HEK293T (cell line): ENCODE results near the gene TPO.

Source experiments
- CTCF ChIA-PET: fragments of 350-600 bp; formaldehyde crosslinking; extraction: SDS; loops from one replicate; lab custom pipeline; 2021; ENCODE audit warnings: antibody characterized with exemption, inconsistent platforms; lab: Yijun Ruan, JAX
- POLR2A ChIA-PET: fragments of 350-600 bp; formaldehyde crosslinking; extraction: SDS; loops from one replicate; lab custom pipeline; 2020; ENCODE audit warnings: antibody characterized with exemption, inconsistent platforms; lab: Yijun Ruan, JAX
- DNase-seq: peaks from one replicate; pipeline ENCODE4 v3.0.0; 2012; ENCODE audit warnings: mixed read lengths; ENCODE audit errors: extremely low spot score
- ARNT ChIP-seq: fragments of 450-650 bp; IDR thresholded peaks from 2 replicates; pipeline ENCODE4 v1.6.1; 2017; ENCODE audit warnings: mild to moderate bottlenecking
- BHLHE40 ChIP-seq: fragments of 450-650 bp; IDR thresholded peaks from 2 replicates; pipeline ENCODE4 v1.6.1; 2016; ENCODE audit warnings: mild to moderate bottlenecking, moderate library complexity, borderline replicate concordance
- CTBP1 ChIP-seq: fragments of 450-650 bp; IDR thresholded peaks from 2 replicates; pipeline ENCODE4 v1.6.1; 2016; ENCODE audit warnings: borderline replicate concordance
- ELF4 ChIP-seq: fragments of 450-650 bp; IDR thresholded peaks from 2 replicates; pipeline ENCODE4 v1.6.1; 2017; ENCODE audit warnings: antibody characterized with exemption
- FOXA1 ChIP-seq: fragments of 450-650 bp; IDR thresholded peaks from 2 replicates; pipeline ENCODE4 v1.6.1; 2016; ENCODE audit warnings: mild to moderate bottlenecking
- FOXK2 ChIP-seq: fragments of 450-650 bp; IDR thresholded peaks from 2 replicates; pipeline ENCODE4 v1.6.1; 2016; ENCODE audit warnings: mild to moderate bottlenecking
- FOXM1 ChIP-seq: fragments of 450-650 bp; IDR thresholded peaks from 2 replicates; pipeline ENCODE4 v1.6.1; 2017; ENCODE audit warnings: mild to moderate bottlenecking, borderline replicate concordance
- HDGF ChIP-seq: fragments of 450-650 bp; IDR thresholded peaks from 2 replicates; pipeline ENCODE4 v1.6.1; 2017; ENCODE audit warnings: antibody characterized with exemption, borderline replicate concordance
- L3MBTL2 ChIP-seq: fragments of 450-650 bp; conservative IDR thresholded peaks from 2 replicates; pipeline ENCODE4 v1.6.1; 2016; ENCODE audit warnings: mild to moderate bottlenecking
- LEF1 ChIP-seq: fragments of 450-650 bp; IDR thresholded peaks from 2 replicates; pipeline ENCODE4 v1.6.1; 2017; ENCODE audit warnings: mild to moderate bottlenecking, borderline replicate concordance
- NFRKB ChIP-seq: fragments of 450-650 bp; IDR thresholded peaks from 2 replicates; pipeline ENCODE4 v1.6.1; 2016; ENCODE audit warnings: mild to moderate bottlenecking, moderate library complexity
- SP1 ChIP-seq: fragments of 450-650 bp; IDR thresholded peaks from 2 replicates; pipeline ENCODE4 v1.6.1; 2017
- SUZ12 ChIP-seq: fragments of 450-650 bp; IDR thresholded peaks from 2 replicates; pipeline ENCODE4 v1.6.1; 2016; ENCODE audit warnings: mild to moderate bottlenecking
- TARDBP ChIP-seq: fragments of 450-650 bp; IDR thresholded peaks from 2 replicates; pipeline ENCODE4 v1.6.1; 2016
- ZNF384 ChIP-seq: fragments of 450-650 bp; IDR thresholded peaks from 2 replicates; pipeline ENCODE4 v1.6.1; 2016
- TF ChIP-seq, protein P1 (sequence below): fragments of 450-650 bp; IDR thresholded peaks from 2 replicates; pipeline ENCODE4 v1.6.1; 2016

The TPO gene

DNA sequence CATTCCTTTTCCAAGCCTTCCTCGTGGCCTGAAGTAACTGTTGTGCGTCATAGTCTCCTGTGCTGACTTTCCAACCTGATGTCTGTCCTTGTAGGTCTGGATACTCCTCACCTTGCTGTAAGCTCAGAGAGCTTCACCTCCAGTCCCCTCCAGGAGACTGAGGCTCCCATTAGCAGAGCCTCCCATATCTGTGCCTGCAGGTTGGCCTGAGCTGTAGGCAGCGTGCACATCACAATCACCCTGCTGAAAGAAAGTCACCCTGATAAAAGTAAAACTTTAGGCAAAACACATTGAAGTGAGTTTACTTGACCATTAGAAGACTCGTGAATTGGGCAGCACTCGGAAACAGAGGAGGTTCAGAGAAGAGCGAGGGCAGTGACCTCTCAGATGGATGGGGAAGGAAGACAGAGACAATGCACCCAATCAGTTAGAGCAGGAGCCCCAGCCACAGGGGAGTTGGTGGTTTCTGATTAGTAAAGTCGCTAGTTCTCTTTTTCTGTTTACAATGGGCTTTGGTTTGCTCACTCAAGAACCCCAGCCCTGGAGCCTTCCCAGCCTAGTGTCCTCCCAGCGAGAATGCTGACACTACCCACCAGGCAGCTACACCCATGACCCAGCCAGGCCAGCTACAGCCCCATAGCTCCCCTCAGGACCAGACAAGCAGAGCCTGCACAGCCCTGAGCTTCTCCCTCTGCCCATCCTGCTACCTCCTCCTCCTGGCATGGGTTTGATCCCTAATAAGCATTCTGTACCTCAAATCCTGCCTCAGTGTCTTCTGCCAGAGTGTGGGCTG, 12.1 kb upstream of the TPO start:
- DNase-seq, result no peak
- no peak for TF ChIP-seq BHLHE40
- no peak for TF ChIP-seq SP1
- no peak for TF ChIP-seq ELF4
- TF ChIP-seq FOXK2, result no peak
- TF ChIP-seq ARNT, result no peak
- TF ChIP-seq, protein P1, sequence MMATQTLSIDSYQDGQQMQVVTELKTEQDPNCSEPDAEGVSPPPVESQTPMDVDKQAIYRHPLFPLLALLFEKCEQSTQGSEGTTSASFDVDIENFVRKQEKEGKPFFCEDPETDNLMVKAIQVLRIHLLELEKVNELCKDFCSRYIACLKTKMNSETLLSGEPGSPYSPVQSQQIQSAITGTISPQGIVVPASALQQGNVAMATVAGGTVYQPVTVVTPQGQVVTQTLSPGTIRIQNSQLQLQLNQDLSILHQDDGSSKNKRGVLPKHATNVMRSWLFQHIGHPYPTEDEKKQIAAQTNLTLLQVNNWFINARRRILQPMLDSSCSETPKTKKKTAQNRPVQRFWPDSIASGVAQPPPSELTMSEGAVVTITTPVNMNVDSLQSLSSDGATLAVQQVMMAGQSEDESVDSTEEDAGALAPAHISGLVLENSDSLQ, result no peak
- no peak for TF ChIP-seq FOXA1
- no peak for TF ChIP-seq NFRKB
- TF ChIP-seq TARDBP, result no peak
- no peak for TF ChIP-seq CTBP1
- no peak for TF ChIP-seq FOXM1
- no peak for TF ChIP-seq L3MBTL2
- TF ChIP-seq HDGF, result no peak
- no peak for TF ChIP-seq LEF1
- TF ChIP-seq ZNF384, result no peak
- TF ChIP-seq SUZ12, result no peak
- CTCF ChIA-PET, result no interaction called here
- POLR2A ChIA-PET, result no interaction called here

DNA sequence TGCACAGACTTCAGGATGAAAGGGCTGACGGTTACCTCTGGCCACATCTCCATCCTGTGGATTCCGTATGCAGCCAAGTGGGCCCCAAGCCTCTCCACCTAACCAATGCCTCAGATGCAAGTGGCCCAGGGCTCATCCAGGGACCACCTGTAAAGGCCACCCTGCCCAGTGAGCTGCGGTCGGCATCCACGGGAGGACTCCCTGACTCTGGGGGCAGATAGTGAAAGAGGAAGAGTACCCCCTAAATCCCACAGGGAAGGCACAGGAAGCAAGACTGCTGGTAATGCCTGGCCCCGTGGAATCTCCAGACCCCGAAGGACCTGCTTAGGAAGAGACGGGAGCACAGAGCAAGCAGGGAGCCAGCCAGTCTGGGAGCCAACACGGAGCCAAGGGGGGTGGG, 11.2 kb upstream of the TPO start:
- POLR2A ChIA-PET, result no interaction called here
- CTCF ChIA-PET, result no interaction called here

DNA sequence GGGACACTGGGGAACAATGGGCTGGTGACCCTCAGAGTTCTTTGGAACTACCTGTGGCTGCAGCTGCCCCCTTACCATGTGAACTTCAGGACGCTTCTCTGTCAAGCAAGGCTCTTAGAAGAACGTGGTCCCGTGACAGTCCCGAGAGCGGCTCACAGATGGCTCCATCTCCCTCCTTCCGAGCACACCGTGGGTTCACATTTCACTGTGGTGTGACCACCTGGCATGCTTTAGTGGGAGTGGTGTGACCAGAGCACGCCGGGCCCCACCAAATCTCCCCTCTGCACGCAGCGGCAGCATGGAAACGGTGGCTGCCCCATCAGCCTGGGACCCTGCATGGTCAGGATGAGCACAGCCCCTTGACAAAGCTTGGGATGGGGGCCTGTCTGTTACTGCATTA, 9.7 kb upstream of the TPO start:
- ChIA-PET CTCF (no interaction called here), POLR2A (no interaction called here)
- DNase-seq, result no peak
- TF ChIP-seq SP1 (no peak), BHLHE40 (no peak), ELF4 (no peak), ZNF384 (no peak), ARNT (no peak), CTBP1 (no peak), TARDBP (no peak), NFRKB (no peak), FOXA1 (no peak), FOXK2 (no peak), L3MBTL2 (no peak), SUZ12 (no peak)
- TF ChIP-seq, protein P1, result no peak

More for the DNA sequence above, 11.2 kb upstream of the TPO start:
- TF ChIP-seq BHLHE40, result no peak
- TF ChIP-seq ARNT, result no peak
- TF ChIP-seq ZNF384, result no peak
- no peak for TF ChIP-seq LEF1
- no peak for DNase-seq

DNA sequence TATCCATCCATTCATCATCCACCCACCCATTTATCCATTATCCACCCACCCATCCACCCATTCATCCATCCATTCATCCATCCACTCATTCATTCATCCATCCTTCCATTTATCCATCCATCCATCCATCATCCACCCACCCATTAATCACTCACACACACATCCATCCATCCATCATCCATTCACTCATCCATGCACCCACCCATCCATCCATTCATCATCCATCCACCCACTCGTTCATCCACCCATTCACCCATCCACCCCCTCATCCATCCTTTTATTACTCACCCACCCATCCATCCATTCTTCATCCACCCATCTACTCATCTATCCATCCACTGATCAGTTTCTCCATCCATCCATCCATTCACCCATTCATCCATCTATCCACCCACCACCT, 8.1 kb upstream of the TPO start:
- no peak for TF ChIP-seq BHLHE40
- no peak for TF ChIP-seq SUZ12
- no peak for TF ChIP-seq LEF1
- TF ChIP-seq FOXA1, result no peak
- TF ChIP-seq HDGF, result no peak
- TF ChIP-seq SP1, result no peak
- TF ChIP-seq, protein P1, result no peak
- no peak for TF ChIP-seq FOXK2
- no peak for TF ChIP-seq L3MBTL2
- TF ChIP-seq ELF4, result no peak
- no peak for TF ChIP-seq NFRKB
- TF ChIP-seq TARDBP, result no peak
- no peak for TF ChIP-seq ZNF384
- TF ChIP-seq FOXM1, result no peak
- DNase-seq, result no peak
- CTCF ChIA-PET, result no interaction called here
- POLR2A ChIA-PET, result no interaction called here

DNA sequence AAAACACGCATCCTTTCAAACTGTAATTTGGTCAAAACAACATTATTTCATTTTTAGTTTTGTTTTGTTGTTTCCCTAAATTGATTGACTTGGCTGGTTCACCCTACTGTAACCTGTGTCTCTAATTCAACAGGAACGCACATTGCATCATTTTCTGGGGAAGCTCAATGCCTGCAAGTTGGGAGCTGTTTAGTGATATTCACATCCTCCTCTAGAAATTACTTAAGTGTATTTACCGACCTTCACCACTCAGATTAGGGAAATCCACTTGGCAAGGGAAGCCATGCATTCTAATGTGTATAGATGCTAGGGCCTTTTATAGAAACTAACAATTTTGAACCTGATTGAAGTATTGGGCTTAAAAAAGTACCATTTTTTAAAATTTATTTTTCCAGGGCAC, 7.3 kb upstream of the TPO start:
- ChIA-PET CTCF (no interaction called here), POLR2A (no interaction called here)
- TF ChIP-seq CTBP1, result no peak
- TF ChIP-seq TARDBP, result no peak
- TF ChIP-seq, protein P1, result no peak
- TF ChIP-seq FOXM1, result no peak
- TF ChIP-seq ZNF384, result no peak
- DNase-seq, result no peak

DNA sequence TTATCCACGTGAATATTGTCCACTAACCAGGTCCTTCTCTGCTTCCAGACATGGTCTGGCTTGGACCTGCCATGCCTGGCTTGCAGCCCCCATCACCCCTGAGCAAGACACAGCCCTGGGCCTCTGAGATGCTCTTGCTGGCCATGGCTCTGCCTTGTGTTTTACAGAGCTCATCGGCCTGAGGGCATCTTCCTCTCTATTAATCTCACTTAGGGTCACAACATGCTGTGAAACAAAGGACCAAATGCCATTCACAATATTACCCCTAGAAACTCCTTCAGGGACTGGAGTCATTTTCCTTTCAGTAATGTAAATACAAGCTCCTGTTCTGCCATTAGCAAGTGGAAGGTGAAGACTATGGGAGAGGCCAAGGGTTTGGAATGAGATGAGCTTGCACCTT, 6.8 kb upstream of the TPO start:
- ChIA-PET POLR2A (no interaction called here), CTCF (no interaction called here)
- TF ChIP-seq SUZ12, result no peak
- TF ChIP-seq, protein P1, result no peak
- no peak for TF ChIP-seq ZNF384
- no peak for TF ChIP-seq CTBP1
- no peak for TF ChIP-seq TARDBP
- no peak for TF ChIP-seq LEF1
- TF ChIP-seq FOXK2, result no peak
- TF ChIP-seq FOXA1, result no peak
- no peak for TF ChIP-seq FOXM1
- no peak for TF ChIP-seq BHLHE40
- no peak for TF ChIP-seq SP1
- TF ChIP-seq ARNT, result no peak
- TF ChIP-seq HDGF, result no peak
- TF ChIP-seq L3MBTL2, result no peak
- TF ChIP-seq NFRKB, result no peak
- no peak for TF ChIP-seq ELF4
- DNase-seq, result no peak
